ENCODE results near the gene TAP1.

- TF ChIP-seq POLR2A (IDR thresholded peaks at IDR 0.05; ENCODE audit: low read depth, low read length) (no peak), CEBPB (IDR thresholded peaks at IDR 0.05; ENCODE audit: low read depth, low read length) (no peak), SMC3 (IDR thresholded peaks at IDR 0.05; ENCODE audit: low read depth, low read length) (no peak), FOS (IDR thresholded peaks at IDR 0.05; ENCODE audit: low read depth, low read length) (no peak), MAZ (IDR thresholded peaks at IDR 0.05; ENCODE audit: borderline replicate concordance, low read depth, low read length) (no peak), RAD21 (IDR thresholded peaks at IDR 0.05; ENCODE audit: low read length) (no peak), NFE2L2 (IDR thresholded peaks at IDR 0.05; ENCODE audit: low read depth, low read length) (no peak)
- TF ChIP-seq, protein P1, sequence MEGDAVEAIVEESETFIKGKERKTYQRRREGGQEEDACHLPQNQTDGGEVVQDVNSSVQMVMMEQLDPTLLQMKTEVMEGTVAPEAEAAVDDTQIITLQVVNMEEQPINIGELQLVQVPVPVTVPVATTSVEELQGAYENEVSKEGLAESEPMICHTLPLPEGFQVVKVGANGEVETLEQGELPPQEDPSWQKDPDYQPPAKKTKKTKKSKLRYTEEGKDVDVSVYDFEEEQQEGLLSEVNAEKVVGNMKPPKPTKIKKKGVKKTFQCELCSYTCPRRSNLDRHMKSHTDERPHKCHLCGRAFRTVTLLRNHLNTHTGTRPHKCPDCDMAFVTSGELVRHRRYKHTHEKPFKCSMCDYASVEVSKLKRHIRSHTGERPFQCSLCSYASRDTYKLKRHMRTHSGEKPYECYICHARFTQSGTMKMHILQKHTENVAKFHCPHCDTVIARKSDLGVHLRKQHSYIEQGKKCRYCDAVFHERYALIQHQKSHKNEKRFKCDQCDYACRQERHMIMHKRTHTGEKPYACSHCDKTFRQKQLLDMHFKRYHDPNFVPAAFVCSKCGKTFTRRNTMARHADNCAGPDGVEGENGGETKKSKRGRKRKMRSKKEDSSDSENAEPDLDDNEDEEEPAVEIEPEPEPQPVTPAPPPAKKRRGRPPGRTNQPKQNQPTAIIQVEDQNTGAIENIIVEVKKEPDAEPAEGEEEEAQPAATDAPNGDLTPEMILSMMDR (conservative IDR thresholded peaks at IDR 0.05; ENCODE audit: low read depth, low read length): no peak
- TF ChIP-seq, protein P2, sequence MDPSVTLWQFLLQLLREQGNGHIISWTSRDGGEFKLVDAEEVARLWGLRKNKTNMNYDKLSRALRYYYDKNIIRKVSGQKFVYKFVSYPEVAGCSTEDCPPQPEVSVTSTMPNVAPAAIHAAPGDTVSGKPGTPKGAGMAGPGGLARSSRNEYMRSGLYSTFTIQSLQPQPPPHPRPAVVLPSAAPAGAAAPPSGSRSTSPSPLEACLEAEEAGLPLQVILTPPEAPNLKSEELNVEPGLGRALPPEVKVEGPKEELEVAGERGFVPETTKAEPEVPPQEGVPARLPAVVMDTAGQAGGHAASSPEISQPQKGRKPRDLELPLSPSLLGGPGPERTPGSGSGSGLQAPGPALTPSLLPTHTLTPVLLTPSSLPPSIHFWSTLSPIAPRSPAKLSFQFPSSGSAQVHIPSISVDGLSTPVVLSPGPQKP (IDR thresholded peaks at IDR 0.05; ENCODE audit: borderline replicate concordance, low read depth, low read length): no peak
- TF ChIP-seq, protein P3, sequence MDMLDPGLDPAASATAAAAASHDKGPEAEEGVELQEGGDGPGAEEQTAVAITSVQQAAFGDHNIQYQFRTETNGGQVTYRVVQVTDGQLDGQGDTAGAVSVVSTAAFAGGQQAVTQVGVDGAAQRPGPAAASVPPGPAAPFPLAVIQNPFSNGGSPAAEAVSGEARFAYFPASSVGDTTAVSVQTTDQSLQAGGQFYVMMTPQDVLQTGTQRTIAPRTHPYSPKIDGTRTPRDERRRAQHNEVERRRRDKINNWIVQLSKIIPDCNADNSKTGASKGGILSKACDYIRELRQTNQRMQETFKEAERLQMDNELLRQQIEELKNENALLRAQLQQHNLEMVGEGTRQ (IDR thresholded peaks at IDR 0.05; ENCODE audit: low read depth, low read length): no peak
Observed at GRCh38 chr6:32840604-32841246, 12.8 kb downstream of the TAP1 start.
